Nephron (organoid): Measurements from ENCODE around the gene C16orf87.

Experiments
- H3K27ac Mint-ChIP-seq, 3 experiments: 2 replicates each; pipeline ENCODE4 v1.8.0; 2020; ENCODE audit warnings: mixed read lengths in 3 of 3, mild to moderate bottlenecking in 2 of 3, moderate library complexity in 1 of 3
- H3K27me3 Mint-ChIP-seq: 2 replicates; pipeline ENCODE4 v1.8.0; 2021; ENCODE audit warnings: low read depth, mild to moderate bottlenecking, moderate library complexity, mixed read lengths
- H3K36me3 Mint-ChIP-seq: 2 replicates; pipeline ENCODE4 v1.8.0; 2020; ENCODE audit warnings: low read depth, mixed read lengths
- H3K4me1 Mint-ChIP-seq: 2 replicates; pipeline ENCODE4 v1.8.0; 2020; ENCODE audit warnings: mixed read lengths
- H3K4me3 Mint-ChIP-seq, 3 experiments: 2 replicates each; pipeline ENCODE4 v1.8.0; 2020; ENCODE audit warnings: mild to moderate bottlenecking in 3 of 3, mixed read lengths in 3 of 3, moderate library complexity in 2 of 3
- H3K9me3 Mint-ChIP-seq: 2 replicates; pipeline ENCODE4 v1.8.0; 2020; ENCODE audit warnings: mixed read lengths
- CTCF ChIP-seq, 3 experiments: fragments of 200-600 bp; sonication (generic); IDR thresholded peaks; one replicate each; pipeline ENCODE4 v1.5.0; 2021; ENCODE audit warnings: antibody characterized with exemption in 3 of 3; ENCODE audit not compliant: unreplicated experiment in 3 of 3

Gene C16orf87

GRCh38 chr16:46783800-46784199 lies 47.2 kb downstream of the C16orf87 start:
- H3K27ac Mint-ChIP-seq, result no peak overlapping the region
- H3K4me1 Mint-ChIP-seq, result no peaks in the 10 kb centered on the region
- TF ChIP-seq CTCF (IDR thresholded peaks at IDR 0.05; ENCODE audit: unreplicated experiment in 3 of 3), result no peak
- H3K9me3 Mint-ChIP-seq, result peaks cover 17% of the 10 kb centered on the region
- no peak overlapping the region for H3K4me3 Mint-ChIP-seq
- no peaks in the 10 kb centered on the region for H3K27me3 Mint-ChIP-seq
- H3K36me3 Mint-ChIP-seq, result peaks cover 5% of the 10 kb centered on the region

GRCh38 chr16:46782320-46782719 lies 48.7 kb downstream of the C16orf87 start:
- H3K9me3 Mint-ChIP-seq, result peaks cover 12% of the 10 kb centered on the region
- H3K36me3 Mint-ChIP-seq, result peaks cover 5% of the 10 kb centered on the region
- no peak overlapping the region for H3K27ac Mint-ChIP-seq
- no peaks in the 10 kb centered on the region for H3K27me3 Mint-ChIP-seq
- no peak for TF ChIP-seq CTCF (IDR thresholded peaks at IDR 0.05; ENCODE audit: unreplicated experiment in 3 of 3)
- no peak overlapping the region for H3K4me3 Mint-ChIP-seq
- no peaks in the 10 kb centered on the region for H3K4me1 Mint-ChIP-seq

GRCh38 chr16:46777804-46778203 lies 53.2 kb downstream of the C16orf87 start:
- Mint-ChIP-seq H3K4me3 (no peak overlapping the region), H3K27me3 (no peaks in the 10 kb centered on the region), H3K27ac (no peak overlapping the region), H3K36me3 (no peaks in the 10 kb centered on the region), H3K4me1 (no peaks in the 10 kb centered on the region), H3K9me3 (no peaks in the 10 kb centered on the region)
- TF ChIP-seq CTCF (IDR thresholded peaks at IDR 0.05; ENCODE audit: unreplicated experiment in 3 of 3), result no peak

GRCh38 chr16:46775214-46775613 lies 55.8 kb downstream of the C16orf87 start:
- H3K36me3 Mint-ChIP-seq, result no peaks in the 10 kb centered on the region
- no peaks in the 10 kb centered on the region for H3K9me3 Mint-ChIP-seq
- H3K4me1 Mint-ChIP-seq, result no peaks in the 10 kb centered on the region
- no peak for TF ChIP-seq CTCF (IDR thresholded peaks at IDR 0.05; ENCODE audit: unreplicated experiment in 3 of 3)
- H3K27me3 Mint-ChIP-seq, result no peaks in the 10 kb centered on the region
- no peak overlapping the region for H3K27ac Mint-ChIP-seq
- H3K4me3 Mint-ChIP-seq, result no peak overlapping the region

GRCh38 chr16:46774743-46775177 lies 56.2 kb downstream of the C16orf87 start:
- Mint-ChIP-seq H3K4me1 (no peaks in the 10 kb centered on the region), H3K9me3 (no peaks in the 10 kb centered on the region), H3K27me3 (no peaks in the 10 kb centered on the region), H3K27ac (no peak overlapping the region), H3K4me3 (no peak overlapping the region), H3K36me3 (no peaks in the 10 kb centered on the region)
- no peak for TF ChIP-seq CTCF (IDR thresholded peaks at IDR 0.05; ENCODE audit: unreplicated experiment in 3 of 3)

- H3K4me3 Mint-ChIP-seq, result no peak overlapping the region
- peaks cover 10% of the 10 kb centered on the region for H3K27me3 Mint-ChIP-seq
- TF ChIP-seq CTCF (IDR thresholded peaks at IDR 0.05; ENCODE audit: unreplicated experiment in 3 of 3), result no peak
- H3K36me3 Mint-ChIP-seq, result no peaks in the 10 kb centered on the region
- H3K4me1 Mint-ChIP-seq, result no peaks in the 10 kb centered on the region
- no peaks in the 10 kb centered on the region for H3K9me3 Mint-ChIP-seq
- no peak overlapping the region for H3K27ac Mint-ChIP-seq
These were observed 58.5 kb downstream of the C16orf87 start for GRCh38 chr16:46772463-46772862.
